Measurements from ENCODE around the gene GAL3ST1. TPM values are rescaled to one million over a fixed set of nuclear protein-coding genes. Genes with fewer than 3 reads are reported as not detected.

Gene GAL3ST1
- total RNA-seq, 1 experiment from 2014 or later: 8.9 TPM

GRCh38 chr22:30606455-30607299 lies 32.2 kb upstream of the GAL3ST1 start, which contains the start of gene TCN2:
TCN2 (plus strand) TSS chr22:30607174; CDS start chr22:30607332, 158 bp downstream.
- Mint-ChIP-seq H3K36me3 (ENCODE audit: insufficient read depth, unreplicated experiment) (peaks cover 10% of the 10 kb centered on the region), H3K4me1 (ENCODE audit: low read depth, unreplicated experiment) (peaks cover 17% of the 10 kb centered on the region), H3K27me3 (ENCODE audit: insufficient read depth, unreplicated experiment) (no peaks in the 10 kb centered on the region), H3K9me3 (ENCODE audit: unreplicated experiment) (no peaks in the 10 kb centered on the region), H3K4me3 (ENCODE audit: unreplicated experiment) (peak within 1 kb of the TSS; percentile 88), H3K27ac (ENCODE audit: unreplicated experiment) (peak within 1 kb of the TSS; percentile 58)
- no peaks in the 10 kb centered on the region; the same call in 1 of the 2 replicates for H3K36me3 ChIP-seq (ENCODE audit: control insufficient read depth, insufficient read depth, low read length)
- H3K27me3 ChIP-seq (replicated peaks; ENCODE audit: control insufficient read depth, insufficient read depth, low read length): no peaks in the 10 kb centered on the region
- ChIA-PET CTCF (interaction anchor here (0.6 to 2.6 kb wide), 19 partner anchors 9 to 1954 kb away, joined by 3 to 17 read pairs (median 4); partner anchors contain the start of genes LIMK2, SEC14L2, SLC35E4 and TBC1D10A), POLR2A (interaction anchor here (0.6 to 1.4 kb wide), 10 partner anchors 8 to 1822 kb away, joined by 3 to 17 read pairs (median 6); partner anchors contain the start of gene PES1)
- intact Hi-C loops (cut with micrococcal nuclease; ENCODE audit: unreplicated experiment): no loop called here
- DNase-seq: peak; percentile 78 to 82
- no TSS peak for BruUV-seq (replicated peaks)
- TF ChIP-seq, protein P1, sequence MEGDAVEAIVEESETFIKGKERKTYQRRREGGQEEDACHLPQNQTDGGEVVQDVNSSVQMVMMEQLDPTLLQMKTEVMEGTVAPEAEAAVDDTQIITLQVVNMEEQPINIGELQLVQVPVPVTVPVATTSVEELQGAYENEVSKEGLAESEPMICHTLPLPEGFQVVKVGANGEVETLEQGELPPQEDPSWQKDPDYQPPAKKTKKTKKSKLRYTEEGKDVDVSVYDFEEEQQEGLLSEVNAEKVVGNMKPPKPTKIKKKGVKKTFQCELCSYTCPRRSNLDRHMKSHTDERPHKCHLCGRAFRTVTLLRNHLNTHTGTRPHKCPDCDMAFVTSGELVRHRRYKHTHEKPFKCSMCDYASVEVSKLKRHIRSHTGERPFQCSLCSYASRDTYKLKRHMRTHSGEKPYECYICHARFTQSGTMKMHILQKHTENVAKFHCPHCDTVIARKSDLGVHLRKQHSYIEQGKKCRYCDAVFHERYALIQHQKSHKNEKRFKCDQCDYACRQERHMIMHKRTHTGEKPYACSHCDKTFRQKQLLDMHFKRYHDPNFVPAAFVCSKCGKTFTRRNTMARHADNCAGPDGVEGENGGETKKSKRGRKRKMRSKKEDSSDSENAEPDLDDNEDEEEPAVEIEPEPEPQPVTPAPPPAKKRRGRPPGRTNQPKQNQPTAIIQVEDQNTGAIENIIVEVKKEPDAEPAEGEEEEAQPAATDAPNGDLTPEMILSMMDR (IDR thresholded peaks at IDR 0.05; ENCODE audit: insufficient read depth in 1 of 2, low read depth in 1 of 2, low read length in 1 of 2, severe bottlenecking in 1 of 2, unreplicated experiment in 1 of 2): no peak
- H3K9me3 ChIP-seq: no peaks in the 10 kb centered on the region
- H3K4me3 ChIP-seq (ENCODE audit: low read depth, low read length): peak within 1 kb of the TSS; percentile 57
- peaks cover 16% of the 10 kb centered on the region for H3K4me1 ChIP-seq

GRCh38 chr22:30605449-30606110 lies 31.1 kb upstream of the GAL3ST1 start:
- no TSS peak for BruUV-seq (replicated peaks)
- intact Hi-C loops (cut with micrococcal nuclease; ENCODE audit: unreplicated experiment): no loop called here
- H3K4me1 ChIP-seq: peaks cover 16% of the 10 kb centered on the region
- no peaks in the 10 kb centered on the region; the same call in 1 of the 2 replicates for H3K36me3 ChIP-seq (ENCODE audit: control insufficient read depth, insufficient read depth, low read length)
- ChIA-PET CTCF (interaction anchor here (0.7 to 2.6 kb wide), 5 partner anchors 8 to 576 kb away, joined by 3 to 17 read pairs (median 3); partner anchors contain the start of genes SLC35E4 and TBC1D10A), POLR2A (interaction anchor here (0.7 kb wide), 1 partner anchor 92 kb away, joined by 3 read pairs; no protein-coding TSS in a partner anchor)
- Mint-ChIP-seq H3K9me3 (ENCODE audit: unreplicated experiment) (no peaks in the 10 kb centered on the region), H3K4me3 (ENCODE audit: unreplicated experiment) (peak overlapping the region; percentile 88), H3K27me3 (ENCODE audit: insufficient read depth, unreplicated experiment) (no peaks in the 10 kb centered on the region), H3K27ac (ENCODE audit: unreplicated experiment) (peak overlapping the region; percentile 58), H3K4me1 (ENCODE audit: low read depth, unreplicated experiment) (peaks cover 17% of the 10 kb centered on the region), H3K36me3 (ENCODE audit: insufficient read depth, unreplicated experiment) (peaks cover 10% of the 10 kb centered on the region)
- no peaks in the 10 kb centered on the region for H3K9me3 ChIP-seq
- no peaks in the 10 kb centered on the region for H3K27me3 ChIP-seq (replicated peaks; ENCODE audit: control insufficient read depth, insufficient read depth, low read length)
- TF ChIP-seq, protein P1 (IDR thresholded peaks at IDR 0.05; ENCODE audit: insufficient read depth in 1 of 2, low read depth in 1 of 2, low read length in 1 of 2, severe bottlenecking in 1 of 2, unreplicated experiment in 1 of 2): peak; percentile 57 to 60
- DNase-seq: peak in 1 of 2 experiments; percentile 62
- peak overlapping the region; percentile 57 for H3K4me3 ChIP-seq (ENCODE audit: low read depth, low read length)

GRCh38 chr22:30604723-30605122 lies 30.3 kb upstream of the GAL3ST1 start:
- intact Hi-C loops (cut with micrococcal nuclease; ENCODE audit: unreplicated experiment): no loop called here
- peaks cover 10% of the 10 kb centered on the region for H3K36me3 Mint-ChIP-seq (ENCODE audit: insufficient read depth, unreplicated experiment)
- POLR2A ChIA-PET: no interaction called here

More at GRCh38 chr22:30604723-30605122, 30.3 kb upstream of the GAL3ST1 start:
- H3K9me3 Mint-ChIP-seq (ENCODE audit: unreplicated experiment): no peaks in the 10 kb centered on the region
- H3K4me1 Mint-ChIP-seq (ENCODE audit: low read depth, unreplicated experiment): peaks cover 17% of the 10 kb centered on the region
- H3K27me3 Mint-ChIP-seq (ENCODE audit: insufficient read depth, unreplicated experiment): no peaks in the 10 kb centered on the region
- TF ChIP-seq, protein P1 (IDR thresholded peaks at IDR 0.05; ENCODE audit: insufficient read depth in 1 of 2, low read depth in 1 of 2, low read length in 1 of 2, severe bottlenecking in 1 of 2, unreplicated experiment in 1 of 2): no peak
- Histone ChIP-seq H3K4me3 (ENCODE audit: low read depth, low read length) (no peak overlapping the region), H3K4me1 (peaks cover 16% of the 10 kb centered on the region), H3K9me3 (no peaks in the 10 kb centered on the region), H3K27me3 (replicated peaks; ENCODE audit: control insufficient read depth, insufficient read depth, low read length) (no peaks in the 10 kb centered on the region), H3K36me3 (ENCODE audit: control insufficient read depth, insufficient read depth, low read length) (no peaks in the 10 kb centered on the region; the same call in 1 of the 2 replicates)
- H3K27ac Mint-ChIP-seq (ENCODE audit: unreplicated experiment): no peak overlapping the region
- BruUV-seq (replicated peaks): no TSS peak
- CTCF ChIA-PET: no interaction called here
- no peak for DNase-seq
- H3K4me3 Mint-ChIP-seq (ENCODE audit: unreplicated experiment): no peak overlapping the region
